GM21529 (cell line): ENCODE measurements around the gene EEPD1.
A peak's percentile ranks its signal among the peaks of the same experiment; 100 is the strongest.
"Not testable (repeated sequence)": the region's sequence is repeated elsewhere in the genome, so short reads cannot be mapped to it uniquely, and the experiment has no call there.

Source experiments
- ATAC-seq: cut with Tn5 transposase; IDR thresholded peaks from one replicate; pipeline ENCODE4 v1.9.1; 2021; ENCODE audit not compliant: unreplicated experiment

The EEPD1 gene

GRCh38 chr7:36128448-36129047 is 24.5 kb upstream of the EEPD1 start:
- ATAC-seq = no peak

GRCh38 chr7:36129048-36129534 is 24.0 kb upstream of the EEPD1 start:
- no peak for ATAC-seq

- no peak for ATAC-seq
Measured at GRCh38 chr7:36130236-36130945, 22.7 kb upstream of the EEPD1 start.

- ATAC-seq = no peak
Measured at GRCh38 chr7:36131026-36131425, 22.0 kb upstream of the EEPD1 start.

GRCh38 chr7:36131499-36131898 is 21.6 kb upstream of the EEPD1 start:
- ATAC-seq = no peak

- ATAC-seq = no peak
Measured at GRCh38 chr7:36132012-36132411, 21.0 kb upstream of the EEPD1 start.

- ATAC-seq = no peak
Measured at GRCh38 chr7:36135700-36136099, 17.4 kb upstream of the EEPD1 start.

GRCh38 chr7:36137258-36137657 is 15.8 kb upstream of the EEPD1 start:
- no peak for ATAC-seq

- no peak for ATAC-seq
Measured at GRCh38 chr7:36137754-36138153, 15.3 kb upstream of the EEPD1 start.

- ATAC-seq = no peak
Measured at GRCh38 chr7:36138209-36138608, 14.8 kb upstream of the EEPD1 start.

GRCh38 chr7:36141351-36141750 is 11.7 kb upstream of the EEPD1 start:
- ATAC-seq = no peak

- no peak for ATAC-seq
Measured at GRCh38 chr7:36141850-36142249, 11.2 kb upstream of the EEPD1 start.

- ATAC-seq = no peak
Measured at GRCh38 chr7:36144189-36144588, 8.9 kb upstream of the EEPD1 start.

GRCh38 chr7:36145686-36146085 is 7.4 kb upstream of the EEPD1 start:
- ATAC-seq = no peak

GRCh38 chr7:36147361-36147760 is 5.7 kb upstream of the EEPD1 start:
- no peak for ATAC-seq

- no peak for ATAC-seq
Measured at GRCh38 chr7:36148422-36149065, 4.5 kb upstream of the EEPD1 start.

GRCh38 chr7:36149240-36149639 is 3.8 kb upstream of the EEPD1 start:
- not testable (repeated sequence) for ATAC-seq

- no peak for ATAC-seq
Measured at GRCh38 chr7:36149694-36150452, 3.2 kb upstream of the EEPD1 start.

GRCh38 chr7:36151921-36152755 is 916 bp upstream of the EEPD1 start:
- ATAC-seq = no peak

GRCh38 chr7:36153571-36154097 is 580 bp downstream of the EEPD1 start:
- peak; percentile 2 for ATAC-seq
